ENCODE data around the gene NID2. TPM values are rescaled to one million over a fixed set of nuclear protein-coding genes. Genes with fewer than 3 reads are reported as not detected.

Gene NID2
- total RNA-seq, 4 donors from 2014 or later, result 8.2 to 75.5 (median 17.6) TPM

GRCh38 chr14:52048641-52049204, 20.1 kb downstream of the NID2 start:
- no peak for TF ChIP-seq CTCF (IDR thresholded peaks at IDR 0.05; ENCODE audit: low read depth)

GRCh38 chr14:52048116-52048515, 20.7 kb downstream of the NID2 start:
- TF ChIP-seq CTCF (IDR thresholded peaks at IDR 0.05; ENCODE audit: low read depth), result no peak

GRCh38 chr14:52046376-52046917, 22.4 kb downstream of the NID2 start:
- TF ChIP-seq CTCF (IDR thresholded peaks at IDR 0.05; ENCODE audit: low read depth), result no peak

GRCh38 chr14:52044791-52045522, 23.9 kb downstream of the NID2 start:
- no peak for TF ChIP-seq CTCF (IDR thresholded peaks at IDR 0.05; ENCODE audit: low read depth)

GRCh38 chr14:52043690-52044089, 25.2 kb downstream of the NID2 start:
- no peak for TF ChIP-seq CTCF (IDR thresholded peaks at IDR 0.05; ENCODE audit: low read depth)

GRCh38 chr14:52042371-52043289, 26.2 kb downstream of the NID2 start:
- TF ChIP-seq CTCF (IDR thresholded peaks at IDR 0.05; ENCODE audit: low read depth), result no peak

- TF ChIP-seq CTCF (IDR thresholded peaks at IDR 0.05; ENCODE audit: low read depth), result no peak
Observed at GRCh38 chr14:52040598-52040997, 28.3 kb downstream of the NID2 start.

All from subcutaneous adipose tissue (tissue), 4 donors.